ENCODE results near the gene STYX.

DNA sequence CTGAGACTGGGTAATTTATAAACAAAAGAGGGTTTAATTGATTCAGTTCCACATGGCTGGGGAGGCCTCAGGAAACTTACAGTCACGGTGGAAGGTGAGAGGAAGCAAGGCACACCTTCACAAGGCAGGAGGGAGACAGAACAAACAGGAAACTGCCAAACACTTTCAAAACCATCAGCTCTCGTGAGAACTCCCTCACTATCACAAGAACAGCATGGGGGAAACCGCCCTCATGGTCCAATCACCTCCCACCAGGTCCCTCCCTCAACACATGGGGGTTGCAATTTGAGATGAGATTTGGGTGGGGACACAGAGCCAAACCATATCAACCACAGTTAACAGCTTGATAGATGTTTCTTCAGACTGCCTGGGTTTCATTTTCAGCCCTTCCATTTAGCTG lies 67.7 kb downstream of the STYX start:
- TF ChIP-seq, protein P1, sequence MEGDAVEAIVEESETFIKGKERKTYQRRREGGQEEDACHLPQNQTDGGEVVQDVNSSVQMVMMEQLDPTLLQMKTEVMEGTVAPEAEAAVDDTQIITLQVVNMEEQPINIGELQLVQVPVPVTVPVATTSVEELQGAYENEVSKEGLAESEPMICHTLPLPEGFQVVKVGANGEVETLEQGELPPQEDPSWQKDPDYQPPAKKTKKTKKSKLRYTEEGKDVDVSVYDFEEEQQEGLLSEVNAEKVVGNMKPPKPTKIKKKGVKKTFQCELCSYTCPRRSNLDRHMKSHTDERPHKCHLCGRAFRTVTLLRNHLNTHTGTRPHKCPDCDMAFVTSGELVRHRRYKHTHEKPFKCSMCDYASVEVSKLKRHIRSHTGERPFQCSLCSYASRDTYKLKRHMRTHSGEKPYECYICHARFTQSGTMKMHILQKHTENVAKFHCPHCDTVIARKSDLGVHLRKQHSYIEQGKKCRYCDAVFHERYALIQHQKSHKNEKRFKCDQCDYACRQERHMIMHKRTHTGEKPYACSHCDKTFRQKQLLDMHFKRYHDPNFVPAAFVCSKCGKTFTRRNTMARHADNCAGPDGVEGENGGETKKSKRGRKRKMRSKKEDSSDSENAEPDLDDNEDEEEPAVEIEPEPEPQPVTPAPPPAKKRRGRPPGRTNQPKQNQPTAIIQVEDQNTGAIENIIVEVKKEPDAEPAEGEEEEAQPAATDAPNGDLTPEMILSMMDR (IDR thresholded peaks at IDR 0.05), result no peak
- no peak for TF ChIP-seq POLR2A (IDR thresholded peaks at IDR 0.05)

All from vagina (tissue), 2 donors.